ENCODE results near the gene NQO1. TPM values are rescaled to one million over a fixed set of nuclear protein-coding genes. Genes with fewer than 3 reads are reported as not detected.

NQO1 gene
- total and polyA plus RNA-seq, 9 of the 15 experiments (the other 6 are each of a cell fraction or from before 2014, with no cell fraction given), result 96.7 to 198 (median 122) TPM

DNA sequence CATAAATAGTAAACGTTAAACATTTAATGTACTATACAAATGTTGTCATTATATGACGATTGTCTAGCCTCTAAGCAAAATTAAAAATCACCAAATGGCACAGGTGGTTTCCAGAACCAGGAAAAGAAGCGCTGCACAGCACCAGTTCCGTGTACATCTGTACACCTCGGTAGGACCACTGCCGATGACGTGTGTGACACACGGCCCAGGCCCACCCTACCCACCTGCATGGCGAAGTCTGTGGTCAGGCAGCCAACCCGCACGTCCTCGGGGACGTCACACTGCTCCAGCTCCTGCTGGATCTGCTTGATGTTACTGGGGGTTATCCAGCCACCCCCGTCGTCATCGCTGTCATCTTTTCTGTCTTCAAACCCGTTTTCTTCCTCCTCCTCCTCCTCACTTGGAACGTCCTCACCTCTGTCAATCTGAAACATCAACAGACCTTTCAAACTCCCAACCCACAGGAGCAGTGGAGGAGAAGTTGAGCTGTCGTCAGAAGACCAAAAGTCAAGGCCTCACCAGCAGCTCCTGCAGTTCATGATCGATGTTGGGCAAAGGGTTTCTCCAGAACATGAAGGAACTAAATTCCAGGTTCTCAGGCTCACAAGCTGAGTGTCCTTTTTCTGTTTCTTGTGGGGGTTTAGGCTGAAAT lies 22.5 kb upstream of the NQO1 start:
- peaks cover 5 to 9% of the 10 kb centered on the region in 2 experiments; a peak in 3 of 5 replicates for H3K4me1 ChIP-seq (replicated peaks in 1 of 2; ENCODE audit: control insufficient read depth in 2 of 2, insufficient read depth in 2 of 2, low read length in 2 of 2)
- no peak overlapping the region for H3K9ac ChIP-seq (ENCODE audit: insufficient read depth in 1 of 2, low read depth in 2 of 2, low read length in 2 of 2)
- in situ Hi-C loops (cut with MboI), result no loop called here
- H3K27ac ChIP-seq (ENCODE audit: extremely low read depth, low read depth, low read length), result no peak overlapping the region
- CTCF ChIA-PET (ENCODE audit: low intra/inter-chr PET ratio), result no interaction called here
- ATAC-seq (no peak), FAIRE-seq (no peak), DNase-seq (ENCODE audit: extremely low read depth in 1 of 4, low spot score in 3 of 4) (no peak)
- no peak overlapping the region for H2AFZ ChIP-seq (ENCODE audit: low read depth, low read length)
- no peaks in the 10 kb centered on the region for H4K20me1 ChIP-seq (replicated peaks; ENCODE audit: control insufficient read depth, insufficient read depth, low read length)
- no TSS peak for BruUV-seq (replicated peaks)
- 0 out of 2 replicates have a peak, but pooled peaks have one; percentile 15 for TF ChIP-seq SUPT5H (IDR thresholded peaks at IDR 0.05)
- TF ChIP-seq, protein P1, sequence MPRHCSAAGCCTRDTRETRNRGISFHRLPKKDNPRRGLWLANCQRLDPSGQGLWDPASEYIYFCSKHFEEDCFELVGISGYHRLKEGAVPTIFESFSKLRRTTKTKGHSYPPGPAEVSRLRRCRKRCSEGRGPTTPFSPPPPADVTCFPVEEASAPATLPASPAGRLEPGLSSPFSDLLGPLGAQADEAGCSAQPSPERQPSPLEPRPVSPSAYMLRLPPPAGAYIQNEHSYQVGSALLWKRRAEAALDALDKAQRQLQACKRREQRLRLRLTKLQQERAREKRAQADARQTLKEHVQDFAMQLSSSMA (CRISPR knock-in tag; IDR thresholded peaks at IDR 0.05), result no peak
- intact Hi-C loops (cut with micrococcal nuclease), result no loop called here
- H3K27me3 ChIP-seq (ENCODE audit: control insufficient read depth in 2 of 2, insufficient read depth in 2 of 2, low read length in 2 of 2), result no peaks in the 10 kb centered on the region
- H3K4me3 ChIP-seq, result no peak overlapping the region
- H3K4me2 ChIP-seq (ENCODE audit: insufficient read depth, low read length), result no peak overlapping the region
- H3K9me3 ChIP-seq (replicated peaks; ENCODE audit: control insufficient read depth, insufficient read depth, low read depth, low read length), result no peaks in the 10 kb centered on the region; the same call in 1 of the 2 replicates
- no peaks in the 10 kb centered on the region for H3K9me1 ChIP-seq (ENCODE audit: control insufficient read depth, insufficient read depth, low read length)
- H3K36me3 ChIP-seq (ENCODE audit: control insufficient read depth, insufficient read depth, low read length), result peaks cover 94% of the 10 kb centered on the region
- peaks cover 58% of the 10 kb centered on the region for H3K79me2 ChIP-seq (ENCODE audit: control insufficient read depth, insufficient read depth, low read length)
- POLR2A ChIA-PET, result interaction anchor here (1.2 kb wide), 1 partner anchor 10 kb away, joined by 3 read pairs; no protein-coding TSS in a partner anchor
- WGBS (ENCODE audit: insufficient coverage, low coverage, missing lambda C conversion rate), result 88% methylated on average over 15 of the region's 20 CpGs

DNA sequence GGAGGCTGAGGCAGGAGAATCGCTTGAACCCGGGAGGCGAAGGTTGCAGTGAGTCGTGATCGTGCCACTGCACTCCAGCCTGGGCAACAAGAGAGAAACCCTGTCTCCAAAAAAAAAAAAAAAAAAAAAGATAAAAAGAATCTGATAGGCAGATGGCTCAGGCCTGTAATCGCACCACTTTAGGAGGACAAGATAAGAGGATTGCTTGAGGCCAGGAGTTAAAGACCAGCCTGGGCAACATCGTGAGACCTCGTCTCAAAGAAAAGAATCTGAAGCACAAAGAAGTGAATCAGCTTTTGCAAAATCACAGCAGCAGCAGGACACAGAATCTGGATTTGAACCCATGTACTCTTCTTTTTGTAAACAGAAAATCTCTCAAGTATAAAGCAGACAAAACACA lies 20.8 kb upstream of the NQO1 start:
- Histone ChIP-seq H3K4me3 (no peak overlapping the region), H4K20me1 (replicated peaks; ENCODE audit: control insufficient read depth, insufficient read depth, low read length) (no peaks in the 10 kb centered on the region; the same call in 1 of the 2 replicates), H2AFZ (ENCODE audit: low read depth, low read length) (no peak overlapping the region), H3K79me2 (ENCODE audit: control insufficient read depth, insufficient read depth, low read length) (peaks cover 41% of the 10 kb centered on the region), H3K9me1 (ENCODE audit: control insufficient read depth, insufficient read depth, low read length) (no peaks in the 10 kb centered on the region), H3K4me1 (replicated peaks in 1 of 2; ENCODE audit: control insufficient read depth in 2 of 2, insufficient read depth in 2 of 2, low read length in 2 of 2) (0 out of 5 replicates have a peak, but pooled peaks cover 0 to 3% of the 10 kb centered on the region in 2 experiments), H3K9ac (ENCODE audit: insufficient read depth in 1 of 2, low read depth in 2 of 2, low read length in 2 of 2) (no peak overlapping the region), H3K27ac (ENCODE audit: extremely low read depth, low read depth, low read length) (no peak overlapping the region), H3K9me3 (replicated peaks; ENCODE audit: control insufficient read depth, insufficient read depth, low read depth, low read length) (no peaks in the 10 kb centered on the region), H3K36me3 (ENCODE audit: control insufficient read depth, insufficient read depth, low read length) (peaks cover 98% of the 10 kb centered on the region), H3K27me3 (ENCODE audit: control insufficient read depth in 2 of 2, insufficient read depth in 2 of 2, low read length in 2 of 2) (no peaks in the 10 kb centered on the region), H3K4me2 (ENCODE audit: insufficient read depth, low read length) (no peak overlapping the region)
- ChIA-PET CTCF (ENCODE audit: low intra/inter-chr PET ratio) (no interaction called here), POLR2A (interaction anchor here (1.2 to 3.7 kb wide), 3 partner anchors 11 to 21 kb away, joined by 3 to 19 read pairs (median 6); partner anchors contain the start of gene NQO1)
- FAIRE-seq (no peak), DNase-seq (ENCODE audit: extremely low read depth in 1 of 4, low spot score in 3 of 4) (no peak), ATAC-seq (no peak)
- 53% methylated on average over 3 of the region's 8 CpGs for WGBS (ENCODE audit: insufficient coverage, low coverage, missing lambda C conversion rate)
- in situ Hi-C loops (cut with MboI), result no loop called here
- intact Hi-C loops (cut with micrococcal nuclease), result no loop called here
- no TSS peak for BruUV-seq (replicated peaks)
- TF ChIP-seq ZNF584 (CRISPR knock-in tag; IDR thresholded peaks at IDR 0.05; ENCODE audit: low read depth) (no peak), IFI16 (CRISPR knock-in tag; IDR thresholded peaks at IDR 0.05) (no peak), MYNN (IDR thresholded peaks at IDR 0.05) (no peak), MYNN (CRISPR knock-in tag; IDR thresholded peaks at IDR 0.05) (no peak), HDGF (IDR thresholded peaks at IDR 0.05) (no peak), TSC22D4 (tag; IDR thresholded peaks at IDR 0.05) (no peak), TEAD4 (IDR thresholded peaks at IDR 0.05; ENCODE audit: low read length) (no peak), TEAD4 (CRISPR knock-in tag; IDR thresholded peaks at IDR 0.05; ENCODE audit: borderline replicate concordance) (no peak), PHTF2 (CRISPR knock-in tag; IDR thresholded peaks at IDR 0.05) (no peak), ZNF212 (CRISPR knock-in tag; IDR thresholded peaks at IDR 0.05) (no peak), CBX8 (IDR thresholded peaks at IDR 0.05; ENCODE audit: borderline replicate concordance, extremely low read depth, low read depth, low read length, poor library complexity, severe bottlenecking) (no peak)
- TF ChIP-seq, protein P2, sequence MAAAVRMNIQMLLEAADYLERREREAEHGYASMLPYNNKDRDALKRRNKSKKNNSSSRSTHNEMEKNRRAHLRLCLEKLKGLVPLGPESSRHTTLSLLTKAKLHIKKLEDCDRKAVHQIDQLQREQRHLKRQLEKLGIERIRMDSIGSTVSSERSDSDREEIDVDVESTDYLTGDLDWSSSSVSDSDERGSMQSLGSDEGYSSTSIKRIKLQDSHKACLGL (CRISPR knock-in tag; IDR thresholded peaks at IDR 0.05; ENCODE audit: borderline replicate concordance, poor library complexity, severe bottlenecking), result no peak

Measured in K562 (cell line).